Colonic mucosa (tissue), 4 donors: ENCODE data around the gene TUBA3D. TPM values are rescaled to one million over a fixed set of nuclear protein-coding genes. Genes with fewer than 3 reads are reported as not detected.
"Not testable (repeated sequence)": the region's sequence is repeated elsewhere in the genome, so short reads cannot be mapped to it uniquely, and the experiment has no call there.

Experiments
- DNase-seq: peaks from one replicate; pipeline ENCODE4 v3.0.0-alpha.2; 2020
- H3K27ac ChIP-seq: fragments of 200-600 bp; one replicate; pipeline ENCODE4 v1.8.0; 2021
- H3K27me3 ChIP-seq: fragments of 200-600 bp; one replicate; pipeline ENCODE4 v1.8.0; 2021
- H3K36me3 ChIP-seq: fragments of 200-600 bp; one replicate; pipeline ENCODE4 v1.8.0; 2021
- H3K4me1 ChIP-seq: fragments of 200-600 bp; one replicate; pipeline ENCODE4 v1.8.0; 2021; ENCODE audit warnings: mild to moderate bottlenecking
- H3K4me3 ChIP-seq: fragments of 200-600 bp; one replicate; pipeline ENCODE4 v1.8.0; 2021
- H3K9ac ChIP-seq, 2 donors: one replicate each; pipeline ENCODE4 v1.7.0; 2013; ENCODE audit warnings: control low read depth in 2 of 2, low read depth in 2 of 2, low read length in 2 of 2
- H3K9me3 ChIP-seq: fragments of 200-600 bp; one replicate; pipeline ENCODE4 v1.8.0; 2021
- intact Hi-C: fragments of 100-400 bp; cut with DNase I; formaldehyde crosslinking; loops from one replicate; pipeline ENCODE4 v1.14.1; 2022
- total RNA-seq, 2 donors: library from RNA; stranded (reverse); fragmentation: NEBNext Ultra II Directional in 1 of 2; extraction: Animal tissue kit (Norgen Biotek cat#: 25700) in 1 of 2; gene quantifications; one replicate each; pipeline ENCODE4 v1.2.1, GENCODE V29; 2021
- TF ChIP-seq, protein P1 (sequence below): fragments of 200-600 bp; IDR thresholded peaks from one replicate; pipeline ENCODE4 v1.8.0; 2022; ENCODE audit warnings: antibody characterized with exemption, mild to moderate bottlenecking
- donor health status: healthy.
- donor health status: DM: no; HTN: no; CAD: no.
- donor health status: DM: no; HTN: no; CAD: no.

TUBA3D gene
- total RNA-seq, 2 donors from 2014 or later: not detected

DNA sequence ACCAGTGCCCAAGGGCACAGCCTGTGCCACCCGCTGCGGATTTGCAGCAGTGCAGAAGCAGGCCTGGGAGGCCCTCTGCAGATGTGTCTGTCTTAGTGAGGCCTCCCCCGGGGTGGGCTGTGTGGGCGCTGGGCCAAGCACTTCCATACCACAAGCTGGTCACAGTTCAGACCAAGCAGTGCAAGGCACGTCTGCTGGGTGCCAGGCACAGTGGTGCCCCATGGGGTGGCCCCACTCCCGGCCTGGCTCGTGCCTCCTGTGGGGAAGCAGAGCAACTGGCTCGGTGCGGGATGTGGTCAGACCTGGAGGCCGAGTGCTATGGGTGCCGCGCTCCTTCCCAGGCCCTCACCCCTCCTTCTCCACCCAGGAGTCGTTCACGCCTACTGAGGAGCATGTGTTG lies 39.3 kb downstream of the TUBA3D start:
- intact Hi-C loops, H3K4me3 ChIP-seq, H3K36me3 ChIP-seq, DNase-seq, H3K27me3 ChIP-seq, H3K27ac ChIP-seq, H3K9ac ChIP-seq, H3K4me1 ChIP-seq, H3K9me3 ChIP-seq: not testable (repeated sequence)

DNA sequence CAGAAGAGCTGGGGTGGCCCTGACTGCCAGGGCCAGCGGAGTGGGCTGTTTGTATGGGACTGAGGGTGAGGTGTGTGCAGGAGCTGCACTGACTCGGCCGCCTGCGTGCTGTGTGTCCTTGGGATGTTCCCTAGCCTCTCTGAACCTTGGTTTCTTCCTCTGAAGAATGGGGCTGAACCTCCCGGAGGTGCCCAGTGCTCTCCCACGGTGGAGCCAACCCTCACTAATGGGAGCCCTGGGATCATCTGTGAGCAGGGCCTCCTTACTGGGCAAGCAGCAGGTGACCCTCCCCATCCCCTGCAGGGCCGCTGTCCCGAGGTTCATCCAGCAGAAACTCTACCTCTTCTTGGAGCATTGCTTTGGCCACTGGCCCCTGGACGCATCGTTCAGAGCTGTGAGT lies 40.1 kb downstream of the TUBA3D start:
- Histone ChIP-seq H3K27ac (no peak overlapping the region), H3K4me1 (no peaks in the 10 kb centered on the region), H3K36me3 (no peaks in the 10 kb centered on the region), H3K9ac (no peak overlapping the region), H3K9me3 (no peaks in the 10 kb centered on the region), H3K27me3 (no peaks in the 10 kb centered on the region), H3K4me3 (no peak overlapping the region)
- DNase-seq: no peak
- TF ChIP-seq, protein P1, sequence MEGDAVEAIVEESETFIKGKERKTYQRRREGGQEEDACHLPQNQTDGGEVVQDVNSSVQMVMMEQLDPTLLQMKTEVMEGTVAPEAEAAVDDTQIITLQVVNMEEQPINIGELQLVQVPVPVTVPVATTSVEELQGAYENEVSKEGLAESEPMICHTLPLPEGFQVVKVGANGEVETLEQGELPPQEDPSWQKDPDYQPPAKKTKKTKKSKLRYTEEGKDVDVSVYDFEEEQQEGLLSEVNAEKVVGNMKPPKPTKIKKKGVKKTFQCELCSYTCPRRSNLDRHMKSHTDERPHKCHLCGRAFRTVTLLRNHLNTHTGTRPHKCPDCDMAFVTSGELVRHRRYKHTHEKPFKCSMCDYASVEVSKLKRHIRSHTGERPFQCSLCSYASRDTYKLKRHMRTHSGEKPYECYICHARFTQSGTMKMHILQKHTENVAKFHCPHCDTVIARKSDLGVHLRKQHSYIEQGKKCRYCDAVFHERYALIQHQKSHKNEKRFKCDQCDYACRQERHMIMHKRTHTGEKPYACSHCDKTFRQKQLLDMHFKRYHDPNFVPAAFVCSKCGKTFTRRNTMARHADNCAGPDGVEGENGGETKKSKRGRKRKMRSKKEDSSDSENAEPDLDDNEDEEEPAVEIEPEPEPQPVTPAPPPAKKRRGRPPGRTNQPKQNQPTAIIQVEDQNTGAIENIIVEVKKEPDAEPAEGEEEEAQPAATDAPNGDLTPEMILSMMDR: no peak
- intact Hi-C loops: no loop called here

DNA sequence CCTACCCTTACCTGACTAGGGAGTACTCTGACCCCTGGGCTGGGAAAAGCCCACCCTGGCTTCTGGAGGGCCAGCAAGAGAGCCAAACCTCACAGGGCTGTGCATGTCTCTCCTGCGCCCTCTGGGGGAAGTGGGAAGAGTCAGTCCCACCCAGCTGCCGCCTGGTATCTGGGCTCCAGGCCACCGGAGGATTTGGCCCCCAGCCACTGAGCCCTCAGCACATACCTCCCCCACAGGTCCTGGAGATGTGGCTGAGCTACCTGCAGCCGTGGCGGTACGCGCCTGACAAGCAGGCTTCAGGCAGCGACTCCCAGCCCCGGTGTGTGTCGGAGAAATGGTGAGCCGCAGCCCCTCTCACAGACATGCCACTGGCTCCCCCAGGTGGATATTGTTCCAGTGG lies 40.7 kb downstream of the TUBA3D start:
- H3K4me1 ChIP-seq, H3K36me3 ChIP-seq, DNase-seq, H3K9me3 ChIP-seq, intact Hi-C loops, H3K27ac ChIP-seq, H3K9ac ChIP-seq, H3K4me3 ChIP-seq, H3K27me3 ChIP-seq: not testable (repeated sequence)

DNA sequence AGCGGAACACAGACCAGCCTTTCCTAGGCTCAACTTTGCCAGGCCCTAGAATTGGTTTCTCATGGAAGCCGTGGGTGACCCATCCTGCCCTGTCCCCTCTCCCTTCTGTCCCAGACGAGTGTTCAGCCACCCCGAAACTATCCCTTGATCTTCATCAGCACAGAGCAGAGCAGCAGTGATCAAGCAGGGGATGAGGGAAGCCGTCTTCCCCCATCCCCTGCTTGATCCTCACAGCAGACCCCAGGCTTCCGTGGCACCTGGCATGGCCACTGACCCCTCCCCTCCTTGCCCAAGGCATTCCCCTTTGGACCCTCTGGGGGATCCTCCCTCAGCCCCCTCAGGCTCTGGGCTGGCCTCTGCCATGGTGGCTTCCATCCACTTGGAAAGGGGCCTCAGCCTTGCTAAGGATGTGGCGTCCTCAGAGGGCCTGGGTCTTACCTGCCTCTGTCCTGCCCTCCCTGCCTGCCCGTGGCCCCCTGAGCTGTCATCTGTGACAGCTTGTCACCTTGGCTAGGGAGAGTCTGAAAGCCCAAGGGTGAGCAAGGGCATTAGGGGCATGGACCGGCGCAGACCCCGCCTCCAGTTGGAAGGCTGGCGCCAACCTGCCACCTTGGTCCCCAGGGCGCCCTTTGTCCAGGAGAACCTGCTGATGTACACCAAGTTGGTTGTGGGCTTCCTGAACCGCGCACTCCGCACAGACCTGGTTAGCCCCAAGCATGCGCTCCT lies 41.4 kb downstream of the TUBA3D start:
- no peak overlapping the region for H3K9ac ChIP-seq
- no peak overlapping the region for H3K27ac ChIP-seq
- H3K4me1 ChIP-seq: no peaks in the 10 kb centered on the region
- intact Hi-C loops: no loop called here
- H3K27me3 ChIP-seq: no peaks in the 10 kb centered on the region
- DNase-seq: no peak
- no peaks in the 10 kb centered on the region for H3K9me3 ChIP-seq
- H3K4me3 ChIP-seq: no peak overlapping the region
- no peaks in the 10 kb centered on the region for H3K36me3 ChIP-seq
- TF ChIP-seq, protein P1: no peak

DNA sequence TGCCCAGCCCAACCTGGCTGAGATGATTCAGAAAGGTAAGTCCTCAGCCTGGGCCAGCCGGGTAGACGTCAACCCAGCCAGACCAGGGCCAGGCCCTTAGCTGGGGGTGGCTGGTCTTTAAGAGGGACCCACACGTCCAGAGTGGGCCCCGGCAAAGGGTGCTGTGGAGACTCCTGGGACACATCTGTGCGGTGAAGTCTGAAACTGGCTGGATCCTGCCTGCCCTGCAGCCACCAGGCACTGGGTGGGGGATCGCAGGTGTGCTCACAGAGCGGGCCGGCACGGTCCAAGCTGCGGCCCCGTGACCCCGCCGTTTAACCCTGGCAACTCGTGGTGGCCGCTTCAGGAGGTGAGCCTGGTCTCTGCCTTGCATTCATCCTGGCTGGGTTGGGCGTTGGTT lies 41.9 kb downstream of the TUBA3D start:
- H3K9me3 ChIP-seq, H3K9ac ChIP-seq, H3K4me1 ChIP-seq, intact Hi-C loops, H3K27ac ChIP-seq, H3K27me3 ChIP-seq, H3K36me3 ChIP-seq, H3K4me3 ChIP-seq, DNase-seq: not testable (repeated sequence)

DNA sequence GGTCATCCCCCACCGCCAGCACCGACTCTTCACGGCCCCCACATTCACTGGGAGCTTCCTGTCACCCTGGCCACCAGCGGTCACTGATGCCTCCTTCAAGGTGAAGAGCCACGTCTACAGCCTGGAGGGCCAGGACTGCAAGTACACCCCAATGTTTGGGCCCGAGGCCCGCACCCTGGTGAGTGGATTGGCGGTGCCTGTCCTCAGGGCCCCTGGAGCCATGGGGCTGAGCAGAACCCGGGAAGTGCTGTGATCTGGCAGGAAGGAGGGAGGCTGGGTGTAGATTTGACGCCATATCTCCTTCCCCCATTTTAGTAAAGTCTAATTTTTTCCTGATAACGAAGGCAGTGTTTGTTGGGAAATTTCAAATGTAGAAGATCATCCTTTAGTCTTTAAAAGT lies 42.6 kb downstream of the TUBA3D start:
- H3K9ac ChIP-seq, H3K36me3 ChIP-seq, H3K27ac ChIP-seq, H3K9me3 ChIP-seq, intact Hi-C loops, H3K4me1 ChIP-seq, H3K27me3 ChIP-seq, DNase-seq, H3K4me3 ChIP-seq: not testable (repeated sequence)

DNA sequence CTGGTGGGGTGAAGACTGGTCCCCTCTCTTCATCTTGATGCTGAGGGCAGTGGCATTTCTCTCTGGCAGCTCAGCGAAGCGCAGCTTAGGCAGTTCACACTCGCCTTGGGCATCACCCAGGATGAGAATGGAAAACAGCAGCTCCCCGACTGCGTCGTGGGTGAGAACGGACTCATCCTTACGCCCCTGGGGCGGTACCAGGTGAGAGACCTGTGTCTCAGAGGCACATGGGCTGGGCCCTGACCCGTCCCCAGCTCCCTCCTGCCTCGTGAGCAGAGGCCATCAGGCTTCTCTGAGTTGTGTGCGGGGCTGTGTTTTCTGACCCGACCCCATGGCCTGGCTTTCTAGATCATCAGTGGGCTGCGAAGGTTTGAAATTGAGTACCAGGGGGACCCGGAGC lies 43.5 kb downstream of the TUBA3D start:
- no peaks in the 10 kb centered on the region for H3K4me1 ChIP-seq
- H3K36me3 ChIP-seq: no peaks in the 10 kb centered on the region
- no peak overlapping the region for H3K27ac ChIP-seq
- intact Hi-C loops: no loop called here
- H3K4me3 ChIP-seq: no peak overlapping the region
- TF ChIP-seq, protein P1: no peak
- H3K27me3 ChIP-seq: no peaks in the 10 kb centered on the region
- no peaks in the 10 kb centered on the region for H3K9me3 ChIP-seq
- DNase-seq: no peak
- H3K9ac ChIP-seq: no peak overlapping the region

DNA sequence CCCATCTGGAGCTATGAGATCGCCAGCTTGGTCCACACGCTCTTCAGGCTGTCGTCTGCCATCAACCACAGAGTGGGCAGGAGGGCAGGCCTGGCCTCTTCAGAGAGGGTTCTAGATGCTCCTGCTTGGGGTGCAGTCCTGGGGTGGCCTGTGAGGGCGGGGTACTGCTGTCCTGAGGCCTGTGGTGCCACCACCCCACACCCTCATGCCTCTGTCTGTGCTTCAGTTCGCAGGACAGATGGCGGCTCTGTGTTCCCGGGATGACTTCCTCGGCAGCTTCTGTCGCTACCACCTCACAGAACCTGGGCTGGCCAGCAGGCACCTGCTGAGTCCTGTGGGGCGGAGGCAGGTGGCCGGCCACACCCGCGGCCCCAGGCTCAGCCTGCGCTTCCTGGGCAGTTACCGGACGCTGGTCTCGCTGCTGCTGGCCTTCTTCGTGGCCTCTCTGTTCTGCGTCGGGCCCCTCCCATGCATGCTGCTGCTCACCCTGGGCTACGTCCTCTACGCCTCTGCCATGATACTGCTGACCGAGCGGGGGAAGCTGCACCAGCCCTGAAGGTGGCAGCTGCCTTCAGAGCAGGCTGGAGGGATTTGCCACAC lies 44.1 kb downstream of the TUBA3D start:
- DNase-seq, H3K9me3 ChIP-seq, H3K27me3 ChIP-seq, H3K4me3 ChIP-seq, H3K27ac ChIP-seq, H3K9ac ChIP-seq, intact Hi-C loops, H3K4me1 ChIP-seq, H3K36me3 ChIP-seq: not testable (repeated sequence)
